Subcutaneous adipose tissue (tissue), 4 donors: ENCODE measurements around the gene TAF6. TPM values are rescaled to one million over a fixed set of nuclear protein-coding genes. Genes with fewer than 3 reads are reported as not detected.

Experiments used
- CTCF ChIP-seq: fragments of 450-650 bp; IDR thresholded peaks from one replicate; pipeline ENCODE4 v1.5.1; 2016; ENCODE audit warnings: low read depth, mild to moderate bottlenecking, control low read depth, antibody characterized with exemption, moderate library complexity
- total RNA-seq, 4 donors: library from RNA; depleted of rRNA; stranded (reverse); fragments of >200 nt; gene quantifications; one replicate each; pipeline ENCODE4 v1.1.0, GENCODE V29; 2016

The TAF6 gene
- total RNA-seq, 4 donors from 2014 or later = 9.8 to 36.2 (median 26.2) TPM

- no peak for TF ChIP-seq CTCF
Measured at GRCh38 chr7:100093498-100093897, 25.7 kb downstream of the TAF6 start.

- no peak for TF ChIP-seq CTCF
Measured at GRCh38 chr7:100093054-100093453, 26.1 kb downstream of the TAF6 start.

GRCh38 chr7:100091411-100092181 lies 27.6 kb downstream of the TAF6 start:
- TF ChIP-seq CTCF = no peak

- TF ChIP-seq CTCF = no peak
Measured at GRCh38 chr7:100090527-100091410, 28.4 kb downstream of the TAF6 start.

- TF ChIP-seq CTCF = no peak
Measured at GRCh38 chr7:100089458-100090196, 29.5 kb downstream of the TAF6 start.

- no peak for TF ChIP-seq CTCF
Measured at GRCh38 chr7:100088621-100089457, 30.3 kb downstream of the TAF6 start, which contains the start of gene COPS6. Gene COPS6 (plus strand): TSS chr7:100088969. CDS start chr7:100088991, 22 bp downstream.
